GM21786 (cell line): ENCODE data around the gene ACSL1.

ENCODE experiments used
- ATAC-seq: cut with Tn5 transposase; IDR thresholded peaks from one replicate; pipeline ENCODE4 v1.9.1; 2021; ENCODE audit not compliant: unreplicated experiment

ACSL1 gene

DNA sequence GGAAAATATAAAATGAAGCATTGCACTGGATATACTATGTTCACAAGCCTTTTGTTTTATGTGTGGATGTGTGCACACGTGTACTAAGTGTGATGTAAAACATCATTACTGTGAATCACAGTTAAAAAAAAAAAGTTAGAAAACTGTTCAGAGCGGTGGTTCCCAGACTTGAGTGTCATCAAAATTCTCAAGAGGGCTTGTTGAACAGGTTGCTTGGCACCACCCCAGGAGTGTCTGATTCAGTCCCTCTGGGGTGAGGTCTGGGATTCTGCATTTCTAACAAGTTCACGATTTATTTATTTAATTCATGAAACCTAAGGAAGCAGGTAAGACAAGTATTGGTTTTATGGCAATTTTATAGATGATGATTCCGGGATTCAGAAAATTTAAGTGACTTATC lies 93.6 kb downstream of the ACSL1 start:
- no peak for ATAC-seq

DNA sequence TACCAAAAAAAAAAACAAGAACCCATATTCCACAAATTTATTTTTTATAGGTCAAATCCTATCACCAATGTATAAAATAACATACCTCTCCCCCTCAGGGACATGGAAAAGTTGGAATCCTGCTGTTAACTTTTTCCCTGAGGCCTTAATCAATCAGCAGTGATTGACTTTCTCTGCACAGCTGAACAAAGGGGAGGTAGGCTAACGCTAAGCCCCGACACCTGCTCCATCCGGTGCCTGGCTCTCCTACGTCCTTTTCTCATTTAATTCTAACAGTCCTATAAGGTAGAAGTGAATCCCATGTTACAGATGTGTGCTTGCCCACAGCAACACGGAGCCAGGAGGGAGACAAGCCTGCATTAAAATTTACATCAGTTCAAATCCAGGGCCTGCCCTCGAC lies 94.7 kb downstream of the ACSL1 start:
- ATAC-seq: no peak

DNA sequence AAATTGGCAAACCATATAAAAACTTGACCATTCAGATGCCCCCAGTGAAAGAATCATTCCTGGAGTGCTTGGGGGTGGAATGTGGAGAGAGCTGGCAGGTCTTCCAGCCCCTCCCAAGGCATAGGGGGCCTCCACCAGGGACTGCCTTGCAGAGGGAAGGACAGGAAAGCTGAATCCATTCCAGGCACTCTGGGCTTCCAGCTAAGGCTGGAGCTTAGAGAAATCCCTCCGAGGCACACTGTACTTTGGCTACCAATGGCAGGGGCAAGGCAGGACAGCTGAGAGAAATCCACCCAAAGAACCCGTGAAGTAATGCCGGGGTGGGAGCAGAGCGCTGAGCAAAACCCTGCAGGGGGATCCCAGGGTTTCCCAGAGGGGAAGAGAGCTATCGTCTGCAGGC lies 95.8 kb downstream of the ACSL1 start:
- no peak for ATAC-seq

GRCh38 chr4:184728858-184729257 lies 96.9 kb downstream of the ACSL1 start:
- ATAC-seq: no peak

- ATAC-seq: no peak
Measured at GRCh38 chr4:184727430-184727829, 98.3 kb downstream of the ACSL1 start.

- ATAC-seq: no peak
Measured at GRCh38 chr4:184722798-184723197, 103.0 kb downstream of the ACSL1 start.

GRCh38 chr4:184721254-184721653 lies 104.5 kb downstream of the ACSL1 start:
- no peak for ATAC-seq

GRCh38 chr4:184719407-184719806 lies 106.4 kb downstream of the ACSL1 start:
- ATAC-seq: no peak

- no peak for ATAC-seq
Measured at GRCh38 chr4:184715526-184715925, 110.2 kb downstream of the ACSL1 start.

- ATAC-seq: no peak
Measured at GRCh38 chr4:184713887-184714286, 111.9 kb downstream of the ACSL1 start.

- no peak for ATAC-seq
Measured at GRCh38 chr4:184712322-184712721, 113.4 kb downstream of the ACSL1 start.

- no peak for ATAC-seq
Measured at GRCh38 chr4:184706453-184706852, 119.3 kb downstream of the ACSL1 start.

GRCh38 chr4:184705692-184706091 lies 120.1 kb downstream of the ACSL1 start:
- no peak for ATAC-seq
